Activated CD4-positive, alpha-beta T cell treated with anti-CD3 and anti-CD28 coated beads, Interleukin-2, Interleukin-6, amounts not matched to agents 100 ng/mL and 50 ng/mL, durations not matched to agents 16 hours and 8 hours (primary cell): ENCODE data around the gene NT5DC3.
"Not testable (repeated sequence)": the region's sequence is repeated elsewhere in the genome, so short reads cannot be mapped to it uniquely, and the experiment has no call there.

ENCODE experiments used
- DNase-seq: peaks from one replicate; pipeline ENCODE4 v3.0.0-alpha.2; 2020

Gene NT5DC3

DNA sequence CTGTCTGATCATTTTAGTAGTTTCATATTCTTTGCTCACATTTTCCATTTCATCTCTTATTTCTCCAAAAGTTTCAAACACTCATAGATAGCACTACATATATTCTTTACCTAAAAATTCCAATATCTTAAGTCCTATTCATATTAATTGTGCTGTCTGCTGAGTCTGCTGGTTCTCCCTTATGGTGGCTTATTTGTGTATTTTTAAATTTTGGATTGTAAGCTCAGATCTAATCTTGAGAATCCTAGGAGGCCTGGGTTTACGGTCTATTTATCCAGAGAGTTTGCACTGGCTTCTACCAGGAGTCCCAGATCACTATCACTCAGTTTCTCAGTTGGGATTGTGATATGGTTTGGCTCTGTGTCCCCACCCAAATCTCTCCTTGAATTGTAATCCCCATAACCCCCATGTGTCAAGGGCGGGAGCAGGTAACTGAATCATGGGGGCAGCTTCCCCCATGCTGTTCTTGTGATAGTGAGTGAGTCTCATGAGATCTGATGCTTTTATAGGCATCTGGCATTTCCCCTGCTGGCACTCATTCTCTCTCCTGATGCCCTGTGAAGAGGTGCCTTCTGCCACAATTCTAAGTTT is 10.2 kb downstream of the NT5DC3 start:
- DNase-seq, result no peak

DNA sequence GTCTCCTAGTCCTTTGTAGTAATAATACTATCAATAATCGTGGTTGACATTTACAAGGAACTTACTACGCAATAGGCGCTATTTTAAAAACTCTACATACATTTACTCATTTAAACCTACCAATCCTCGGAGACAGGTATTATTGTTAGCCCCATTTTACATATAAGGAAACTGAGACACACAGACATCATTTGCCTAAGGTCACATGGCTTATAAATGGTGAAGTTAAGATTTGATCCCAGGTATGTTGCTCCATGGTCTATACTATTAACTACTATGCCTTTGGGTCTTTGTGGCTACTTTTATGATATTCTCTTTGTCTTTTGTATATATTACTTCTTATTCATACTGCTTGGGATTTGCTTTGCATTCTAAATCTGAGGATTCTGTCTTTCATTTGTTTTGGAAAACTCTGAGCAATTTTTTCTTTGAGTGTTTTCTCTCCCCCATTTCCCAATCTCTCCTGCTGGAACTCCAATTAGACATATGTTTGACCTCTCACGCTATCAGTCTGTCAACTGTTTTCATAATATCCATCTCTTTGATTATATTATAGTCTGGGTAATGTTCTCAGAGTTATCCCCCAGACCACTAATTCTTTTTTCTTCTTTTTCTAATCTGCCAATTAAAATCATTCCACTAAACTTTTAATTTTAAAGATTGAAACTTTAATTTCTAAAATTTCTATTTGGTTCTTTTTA is 10.9 kb downstream of the NT5DC3 start:
- DNase-seq, result no peak

DNA sequence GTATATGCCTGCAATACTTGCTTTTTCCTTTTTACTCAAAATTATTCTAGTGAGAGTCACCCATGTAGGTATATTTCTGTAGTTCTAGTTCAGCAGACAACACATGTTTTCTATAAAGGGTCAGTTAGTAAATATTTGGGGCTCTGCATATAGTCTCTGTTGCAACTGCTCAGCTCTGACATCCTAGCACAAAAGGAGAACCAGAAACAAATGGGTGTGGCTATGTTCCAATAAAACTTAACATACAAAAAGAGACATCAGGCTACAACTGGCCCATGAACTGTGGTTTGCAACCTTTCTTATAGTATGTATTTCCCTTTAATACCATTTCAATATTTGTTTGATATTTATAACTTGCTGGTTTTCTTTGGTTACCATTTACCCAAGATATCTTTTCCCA is 11.9 kb downstream of the NT5DC3 start:
- no peak for DNase-seq

DNA sequence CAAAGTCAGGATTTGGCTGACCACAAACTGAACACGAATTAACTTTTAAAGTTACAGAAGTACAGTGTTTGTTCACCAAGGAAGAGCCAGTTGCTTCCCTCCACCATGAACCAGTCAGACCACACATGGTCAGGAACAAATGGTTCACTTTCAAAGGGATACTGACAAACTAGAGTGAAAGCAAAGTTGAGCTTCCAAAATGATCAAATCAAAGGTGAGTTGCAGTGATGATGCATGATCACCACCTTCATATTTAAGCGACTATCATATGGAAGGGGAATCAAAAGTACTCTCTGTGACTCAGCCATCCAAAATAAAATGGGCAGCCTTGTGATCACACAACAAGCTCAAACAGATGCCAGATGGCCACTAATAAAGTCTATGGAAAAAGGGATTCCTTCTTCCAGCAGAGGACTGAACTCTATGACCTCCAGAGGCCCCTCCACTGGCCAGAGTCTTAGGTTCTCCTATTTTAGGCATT is 13.1 kb downstream of the NT5DC3 start:
- DNase-seq, result no peak

DNA sequence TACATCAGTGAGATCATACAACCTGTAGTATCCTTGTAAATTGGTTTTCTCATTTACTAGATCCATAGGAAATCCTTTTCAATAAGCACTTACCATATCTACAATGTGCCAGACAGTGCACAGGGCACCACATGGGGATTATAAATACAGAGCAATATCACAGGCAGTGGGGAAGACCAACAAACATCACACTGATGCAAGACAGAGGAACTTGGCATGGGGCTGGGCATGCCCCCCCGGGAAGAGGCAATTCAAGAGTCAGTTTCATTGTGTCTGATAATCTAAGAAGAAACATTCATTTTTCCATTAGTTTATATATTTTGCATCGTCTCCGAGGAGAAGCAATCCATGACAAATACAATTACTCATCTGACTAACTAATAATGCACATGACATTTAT is 16.2 kb downstream of the NT5DC3 start:
- no peak for DNase-seq

DNA sequence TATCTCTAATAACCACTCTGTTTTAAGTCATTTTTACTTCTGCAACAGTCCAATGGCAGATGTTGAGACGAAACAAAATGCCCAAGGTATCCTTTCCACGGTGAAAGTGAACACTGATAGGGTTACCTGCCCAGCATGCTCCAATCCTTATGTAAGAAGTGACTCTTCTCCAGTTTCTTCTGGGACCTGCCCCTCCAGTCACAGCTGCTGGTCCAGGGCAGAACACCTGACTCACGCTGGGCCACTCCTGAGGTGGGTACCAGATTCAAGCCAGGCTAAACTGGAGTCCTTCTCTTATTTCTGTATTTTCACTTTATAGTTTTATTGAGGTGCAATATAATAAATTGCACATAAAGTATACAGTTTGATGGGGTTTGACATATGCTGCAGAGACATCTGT is 16.7 kb downstream of the NT5DC3 start:
- DNase-seq, result no peak

DNA sequence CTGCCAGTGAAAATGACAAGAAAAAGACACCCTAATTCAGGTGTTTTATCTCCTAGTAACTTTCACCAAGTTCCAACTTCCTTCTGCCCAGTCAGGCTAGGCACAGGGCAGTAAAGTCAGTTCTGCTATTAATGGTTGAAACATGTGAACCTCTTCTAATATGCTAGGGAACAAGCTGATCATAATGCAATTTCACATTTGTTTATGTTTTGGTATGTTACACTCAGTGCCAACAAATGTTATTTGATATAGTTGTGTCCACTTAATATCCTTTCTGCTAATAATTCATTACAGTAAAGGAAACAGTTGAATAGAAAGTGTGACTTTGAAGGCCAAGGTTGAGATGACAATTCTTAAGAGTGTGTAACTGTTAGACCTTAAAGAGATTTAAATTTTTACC is 17.2 kb downstream of the NT5DC3 start:
- no peak for DNase-seq

DNA sequence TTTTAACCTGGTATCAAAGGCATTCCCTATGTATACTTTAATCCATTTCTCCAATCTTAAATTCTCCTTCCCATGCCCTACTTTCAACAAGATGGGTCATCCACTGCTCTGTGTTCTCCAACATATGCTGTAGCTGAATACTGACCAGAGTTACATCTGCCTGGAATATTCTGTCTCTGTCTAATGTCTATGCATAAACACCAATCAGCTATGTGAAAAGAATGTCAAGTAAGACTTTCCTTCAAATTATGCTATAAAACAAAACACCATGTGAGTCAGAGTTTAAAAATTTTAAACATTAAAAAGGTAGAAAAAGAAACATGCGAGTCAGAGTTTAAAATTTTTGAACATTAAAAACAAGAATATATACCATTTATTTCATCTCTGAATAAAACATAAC is 19.3 kb downstream of the NT5DC3 start:
- no peak for DNase-seq

DNA sequence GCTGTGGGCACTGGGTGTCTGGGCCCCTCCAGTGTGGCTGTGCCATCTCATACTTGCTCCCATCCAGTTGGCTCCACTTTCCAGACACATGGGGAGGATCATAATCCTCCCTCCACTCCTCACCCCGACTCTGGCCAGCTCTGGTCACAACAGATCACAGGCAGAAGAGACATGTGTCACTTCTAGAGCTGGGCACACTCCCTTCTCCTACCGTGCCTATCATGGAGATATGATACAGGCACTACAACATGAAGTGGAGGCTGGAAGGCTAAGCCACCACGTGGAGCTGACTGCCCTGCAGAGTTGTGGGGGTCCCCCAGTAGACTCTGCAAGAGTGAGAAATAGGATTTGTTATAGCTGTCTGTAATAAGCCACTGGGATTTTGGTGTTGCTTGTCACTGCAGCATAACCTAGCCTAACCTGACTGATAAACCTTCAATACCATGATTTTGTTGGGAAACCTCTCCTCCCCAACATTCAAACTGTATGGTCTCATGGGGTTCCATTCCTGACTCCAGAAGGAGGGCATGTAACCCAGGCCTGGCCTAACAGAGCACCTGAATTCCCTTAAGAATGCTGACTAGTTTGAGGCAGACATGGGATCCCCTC is 20.0 kb downstream of the NT5DC3 start:
- DNase-seq, result no peak

DNA sequence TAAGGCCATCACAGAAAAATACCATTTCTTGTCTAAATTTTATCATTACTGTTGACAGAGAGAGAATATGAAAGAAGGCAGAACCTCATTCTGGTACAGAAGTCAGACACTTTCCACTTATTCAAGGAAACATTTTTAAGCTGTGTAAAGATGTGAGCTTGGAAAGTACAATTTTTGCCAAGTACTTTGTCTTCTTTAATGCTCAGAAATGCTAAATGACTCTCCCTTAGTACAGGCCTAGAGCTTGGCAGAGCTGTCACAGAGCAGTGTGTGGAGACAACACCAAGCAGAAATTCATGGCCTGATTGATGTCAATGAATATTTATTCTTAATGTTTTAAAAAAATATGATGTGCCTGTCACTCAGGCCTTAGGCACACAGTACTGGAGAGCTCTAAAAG is 20.7 kb downstream of the NT5DC3 start:
- no peak for DNase-seq

DNA sequence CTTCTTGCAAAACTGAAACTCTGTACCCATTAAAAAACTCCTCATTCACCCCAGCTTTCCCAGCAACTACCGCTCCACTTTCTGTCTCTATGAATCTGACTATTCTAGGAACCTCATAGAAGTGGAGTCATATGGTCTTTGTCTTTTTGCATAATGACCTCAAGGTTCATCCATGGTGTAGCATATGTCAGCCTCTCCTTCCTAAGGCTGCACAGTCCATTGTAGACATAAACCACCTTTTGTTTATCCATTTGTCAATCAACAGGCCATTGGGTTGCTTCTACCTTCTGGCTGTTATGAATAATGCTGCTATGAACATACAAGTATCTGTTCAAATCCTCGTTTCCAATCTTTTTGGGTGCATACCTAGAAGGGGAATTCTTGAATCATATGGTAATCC is 21.1 kb downstream of the NT5DC3 start:
- no peak for DNase-seq

DNA sequence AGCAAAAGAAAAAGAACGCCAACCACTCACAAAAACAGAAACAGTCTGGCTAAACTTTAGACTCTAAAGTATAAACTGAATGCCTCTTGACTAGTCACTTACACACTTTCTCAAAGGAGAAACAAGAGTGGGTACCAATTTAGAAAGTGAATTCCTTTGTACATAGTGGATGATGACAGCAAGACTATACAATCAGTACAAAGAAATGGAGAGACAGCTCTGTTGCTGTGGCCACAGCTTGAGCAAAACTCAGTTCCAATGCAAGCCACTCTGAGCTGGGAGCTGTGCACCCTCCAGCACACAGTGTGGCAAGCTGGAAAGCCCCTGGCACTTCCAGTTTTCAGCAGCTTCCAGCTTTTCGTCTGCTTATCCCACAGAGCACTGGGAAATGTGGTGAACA is 21.7 kb downstream of the NT5DC3 start:
- no peak for DNase-seq

DNA sequence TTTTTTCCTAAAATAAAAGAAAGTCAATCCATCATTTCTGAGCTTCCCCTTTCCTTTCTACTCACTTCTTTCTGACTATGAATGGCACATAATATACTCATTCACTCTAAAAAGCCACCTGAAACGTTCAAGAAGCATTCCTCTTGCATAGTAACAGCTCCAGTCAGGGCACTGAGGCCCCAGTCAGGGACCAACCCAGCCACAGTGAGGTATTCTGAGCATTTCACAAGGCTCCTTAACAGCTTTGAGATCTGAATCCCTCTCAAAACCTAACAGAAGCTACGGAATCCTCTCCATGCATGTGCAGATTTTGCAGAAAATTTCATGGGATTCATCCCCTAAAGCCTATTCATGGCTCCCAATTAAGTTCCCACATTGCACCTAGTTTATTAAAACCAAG is 23.2 kb downstream of the NT5DC3 start:
- no peak for DNase-seq

DNA sequence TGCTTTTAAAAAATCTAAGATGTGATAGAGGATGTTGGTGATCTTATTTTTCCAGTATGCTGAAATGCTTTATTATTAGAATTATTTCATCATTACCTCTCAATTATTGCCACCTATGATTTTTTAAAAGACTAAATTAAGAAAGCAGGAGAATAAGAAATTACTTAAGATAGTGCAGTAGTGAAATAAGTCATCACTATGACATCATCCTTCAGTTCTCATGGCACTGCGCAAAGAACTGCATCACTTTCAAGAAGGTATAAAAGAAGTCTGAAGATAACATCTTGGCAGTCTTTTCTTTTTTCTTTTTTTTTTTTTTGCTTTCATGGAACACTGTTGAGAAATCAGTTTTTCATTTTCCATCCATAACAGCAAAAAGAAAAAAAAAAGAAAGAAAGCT is 24.4 kb downstream of the NT5DC3 start:
- DNase-seq, result no peak

DNA sequence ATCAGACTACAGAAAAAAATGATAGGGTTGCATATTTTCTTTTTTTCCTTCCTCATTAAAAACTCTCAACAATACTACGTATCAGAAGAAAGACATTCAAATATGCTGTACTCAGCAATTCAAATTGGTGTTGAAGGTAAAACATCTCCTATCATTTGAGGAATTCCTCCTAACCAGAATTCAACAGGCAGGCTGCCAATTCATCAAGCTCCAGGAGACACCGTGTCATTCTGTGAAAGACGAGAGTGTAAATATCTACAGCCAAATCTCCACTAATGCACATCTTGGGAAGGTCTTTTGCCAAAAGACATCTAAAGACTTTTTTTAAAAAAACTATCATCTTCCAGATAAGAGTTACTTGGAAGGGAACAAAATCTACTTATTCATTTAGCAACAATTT is 26.6 kb downstream of the NT5DC3 start:
- no peak for DNase-seq

DNA sequence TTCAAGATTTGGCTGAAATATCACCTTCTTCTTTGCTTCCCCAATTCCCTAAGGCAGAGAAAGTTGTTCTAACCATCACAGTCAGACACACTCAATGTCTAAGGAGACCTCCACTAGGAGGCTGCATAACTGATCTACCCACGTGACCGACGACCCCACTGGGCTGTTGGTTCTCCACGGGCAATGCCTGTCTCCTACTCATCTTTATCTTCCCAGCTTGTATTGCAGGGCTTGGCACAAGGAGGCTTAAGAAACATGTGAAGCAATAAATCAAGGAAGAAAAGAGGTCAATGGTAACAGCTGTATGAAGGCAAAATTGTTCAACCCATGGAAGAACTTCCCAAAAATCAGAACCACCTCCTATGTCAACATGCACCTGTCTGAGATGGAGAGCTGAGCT is 27.1 kb downstream of the NT5DC3 start:
- DNase-seq, result no peak

DNA sequence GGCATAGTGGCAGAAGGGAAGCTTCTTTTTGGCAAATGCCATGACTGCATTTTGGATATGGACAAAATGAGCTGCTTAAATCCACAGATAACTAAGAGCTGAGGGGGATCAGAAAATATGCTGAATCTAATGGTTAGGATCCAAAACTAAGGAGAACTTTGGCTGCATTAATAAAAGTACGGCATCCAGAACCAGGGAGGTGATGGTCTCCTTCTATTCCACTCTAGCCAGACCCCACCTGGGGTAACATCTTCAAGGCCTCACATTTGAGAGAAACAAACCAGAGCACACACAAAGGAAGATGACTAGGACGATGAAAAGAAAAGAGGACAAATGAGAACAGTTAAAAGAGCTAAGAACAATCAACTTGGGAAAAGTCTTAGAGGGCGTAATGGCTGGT is 27.6 kb downstream of the NT5DC3 start:
- DNase-seq, result no peak

DNA sequence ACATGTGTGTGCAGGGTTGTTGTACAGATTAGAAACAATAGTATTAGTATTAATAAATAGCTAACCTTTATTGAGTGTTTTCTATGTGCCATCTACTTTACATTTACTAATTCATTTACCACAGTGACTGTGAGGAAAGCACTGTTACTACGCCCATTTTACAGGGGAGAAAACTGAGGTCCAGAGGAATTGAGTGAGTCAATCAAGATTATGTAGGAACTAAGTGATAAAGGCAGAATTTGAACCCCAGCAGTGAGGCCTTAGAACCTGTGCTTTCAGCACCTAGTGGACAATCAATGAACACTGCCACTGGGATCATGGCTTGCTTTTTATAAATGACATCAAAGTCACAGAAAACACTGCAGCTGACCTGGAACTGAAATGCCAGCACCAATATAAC is 28.2 kb downstream of the NT5DC3 start:
- DNase-seq, result no peak

DNA sequence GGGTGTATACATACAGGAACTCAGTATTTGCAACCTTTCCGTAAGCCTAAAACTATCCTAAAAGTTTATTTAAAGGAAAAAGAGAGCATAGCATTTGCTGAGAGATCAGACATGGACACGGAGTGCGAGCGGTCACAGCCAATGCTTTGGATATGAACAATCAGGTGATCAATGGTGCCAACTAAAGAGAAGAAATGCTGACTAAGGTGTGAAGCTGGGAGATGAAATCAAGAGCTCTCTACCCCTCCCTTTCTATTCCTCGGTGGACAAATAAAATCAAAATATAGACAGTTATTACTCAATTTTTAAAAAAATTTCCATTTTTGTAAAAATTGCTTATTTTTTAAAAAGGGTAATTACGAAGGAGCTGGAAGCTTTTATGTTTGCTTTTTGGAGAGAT is 29.2 kb downstream of the NT5DC3 start:
- no peak for DNase-seq

DNA sequence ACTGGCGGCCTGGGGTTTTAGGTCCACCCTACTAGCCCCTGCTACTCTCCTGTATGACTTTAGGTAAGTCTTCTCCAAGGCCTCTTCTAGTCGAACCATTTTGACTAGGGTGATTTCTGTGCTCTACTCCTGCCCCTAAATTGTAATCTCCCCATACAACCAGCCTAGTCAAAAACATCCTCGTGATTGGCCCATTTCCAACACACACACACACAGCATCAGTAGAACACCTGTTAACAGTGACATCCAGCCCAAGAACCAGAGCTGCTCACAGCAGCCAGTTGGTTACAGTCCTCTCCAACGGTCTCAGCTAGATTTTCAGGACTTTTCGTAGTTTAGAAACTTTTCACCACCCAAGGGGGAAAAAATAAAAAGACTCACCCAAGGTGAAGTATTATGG is 30.9 kb downstream of the NT5DC3 start:
- DNase-seq, result no peak

DNA sequence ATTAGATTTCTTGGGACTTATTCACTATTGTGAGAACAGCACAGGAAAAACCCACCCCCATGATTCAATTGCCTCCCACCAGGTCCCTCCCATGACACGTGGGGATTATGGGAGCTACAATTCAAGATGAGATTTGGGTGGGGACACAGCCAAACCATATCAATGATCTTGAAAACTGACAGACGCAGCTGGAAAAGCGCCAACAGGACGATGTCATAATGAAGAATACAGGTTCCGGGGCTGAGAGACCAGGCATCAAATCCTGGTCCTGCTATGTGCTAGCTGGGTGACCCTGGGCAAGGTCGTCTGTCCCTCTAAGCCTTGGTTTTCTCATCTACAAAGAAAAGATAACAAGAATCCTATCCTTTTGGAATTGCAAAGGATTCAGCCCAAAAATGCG is 31.4 kb downstream of the NT5DC3 start:
- not testable (repeated sequence) for DNase-seq

DNA sequence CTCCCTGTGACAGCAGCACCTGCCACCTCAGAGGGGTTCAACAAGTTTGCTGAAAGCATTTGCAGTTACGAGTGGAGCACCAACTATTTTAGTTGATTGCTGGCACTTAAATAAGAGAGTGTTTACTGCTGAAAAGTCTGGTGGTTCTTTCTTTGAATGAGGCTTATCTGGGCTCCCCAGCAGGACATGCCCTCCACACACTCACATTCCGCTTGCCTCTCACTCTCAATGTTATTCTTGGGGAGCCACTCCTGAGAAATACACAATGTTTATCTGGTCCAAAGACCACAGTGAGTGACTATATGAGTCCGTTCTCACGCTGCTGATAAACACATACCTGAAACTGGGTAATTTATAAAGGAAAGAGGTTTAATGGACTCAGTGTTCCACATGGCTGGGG is 31.9 kb downstream of the NT5DC3 start:
- no peak for DNase-seq

DNA sequence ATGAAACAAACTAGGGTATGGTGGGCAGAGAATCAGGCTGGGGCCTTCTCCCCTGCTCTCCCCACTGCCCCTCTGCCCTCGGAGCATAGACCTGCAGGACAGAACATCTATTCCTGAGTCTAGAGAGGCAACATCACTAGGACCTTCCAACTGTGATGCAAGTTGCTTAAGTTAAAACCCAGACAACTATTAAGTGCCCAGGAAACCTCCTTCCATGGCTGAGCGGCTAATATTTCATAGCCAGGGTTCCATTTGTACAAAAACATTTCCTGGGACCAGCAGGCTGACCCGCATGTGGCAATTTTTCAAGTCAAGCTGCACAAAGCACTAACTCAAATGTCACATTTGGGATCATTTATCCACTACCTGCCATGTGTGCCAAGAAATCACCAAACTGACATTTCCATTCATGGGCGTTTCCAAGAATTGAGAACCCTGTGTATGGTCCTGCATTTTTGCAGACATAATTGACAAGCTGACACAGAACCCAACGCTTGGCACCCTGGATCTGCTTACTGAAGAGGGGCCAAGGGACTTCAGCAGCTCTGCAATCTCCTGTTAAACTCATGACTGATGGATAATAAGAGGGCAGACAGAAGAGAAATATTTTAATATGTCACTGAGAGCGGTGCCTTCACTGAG is 32.7 kb downstream of the NT5DC3 start:
- no peak for DNase-seq

DNA sequence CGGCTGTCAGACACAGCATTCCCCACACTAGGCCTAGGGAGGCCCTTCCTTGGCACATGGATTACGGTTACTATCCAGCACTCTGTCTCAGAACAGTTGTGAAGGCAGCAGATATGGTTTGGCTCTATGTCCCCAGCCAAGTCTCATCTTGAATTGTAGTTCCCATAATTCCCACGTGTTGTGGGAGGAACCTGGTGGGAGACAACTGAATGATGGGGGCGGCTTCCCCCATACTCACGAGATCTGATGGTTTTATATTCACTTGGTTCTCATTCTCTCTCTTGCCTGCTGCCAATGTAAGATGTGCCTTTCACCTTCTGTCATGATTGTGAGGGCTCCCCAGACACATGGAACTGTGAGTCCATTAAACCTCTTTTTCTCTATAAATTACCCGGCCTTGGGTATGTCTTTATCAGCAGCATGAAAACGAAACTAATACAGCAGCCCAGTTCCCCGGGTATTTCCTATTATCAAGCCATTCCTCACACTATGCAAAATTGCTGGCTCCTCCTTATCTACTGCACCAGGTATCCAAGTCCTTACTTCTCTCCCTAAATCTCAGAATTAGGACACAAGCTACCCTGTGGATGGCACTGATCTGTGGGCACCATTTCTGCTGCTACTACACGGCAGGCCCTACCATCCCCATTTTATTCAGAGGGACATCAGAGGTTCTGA is 33.3 kb downstream of the NT5DC3 start:
- DNase-seq, result no peak
